ENCODE measurements around the gene SRPX.

The SRPX gene

DNA sequence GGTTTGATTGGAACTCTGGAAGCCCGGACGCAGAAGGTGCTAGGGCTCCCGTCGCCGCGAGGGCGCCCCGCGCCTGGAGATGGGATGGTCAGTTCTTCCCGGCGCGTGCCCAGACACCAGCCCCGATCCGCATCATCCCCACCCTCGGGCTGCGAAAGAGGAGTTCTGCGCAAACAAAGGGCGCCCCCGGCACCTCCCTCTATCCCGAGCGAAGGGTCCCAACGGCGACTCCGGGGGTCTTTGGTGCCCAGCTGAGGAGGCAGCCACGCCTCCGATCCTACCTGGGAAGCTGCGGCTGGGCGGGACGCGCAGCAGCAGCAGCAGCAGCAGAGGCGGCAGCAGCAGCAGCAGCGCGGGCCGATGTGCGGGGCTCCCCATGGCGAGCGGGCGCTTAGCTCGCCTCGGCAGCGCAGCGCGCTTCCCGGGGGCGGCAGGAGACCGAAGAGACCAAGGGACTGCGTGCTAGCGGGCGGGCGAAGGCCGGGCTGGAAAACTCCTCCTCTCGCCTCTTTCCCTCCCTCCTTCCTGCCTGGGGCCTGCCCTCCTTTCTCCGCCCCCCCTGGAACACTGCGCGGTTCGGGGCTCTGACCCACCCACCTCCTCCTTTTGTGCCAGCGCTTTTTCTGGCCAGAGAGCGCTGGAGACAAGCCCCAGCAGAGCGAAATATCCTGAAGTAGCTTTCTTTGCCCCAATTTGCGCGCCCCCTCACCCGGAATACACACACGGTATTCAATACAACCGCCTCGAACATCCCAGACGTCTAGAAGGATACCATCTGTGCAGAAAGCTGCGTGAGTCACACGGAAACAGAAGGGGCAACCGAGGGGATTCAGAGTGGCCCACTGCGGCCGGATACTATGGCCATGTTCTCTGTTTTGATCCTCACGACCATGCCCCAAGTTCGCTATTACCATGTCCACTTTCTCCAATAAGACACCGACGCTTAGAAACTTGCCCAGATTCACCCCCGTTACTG lies at the start of gene SRPX:
Gene SRPX, minus strand, starts transcription at position 457 of the 976 bp plus-strand sequence. Its CDS starts 79 bp downstream, at position 378.
- DNase-seq = no peak

DNA sequence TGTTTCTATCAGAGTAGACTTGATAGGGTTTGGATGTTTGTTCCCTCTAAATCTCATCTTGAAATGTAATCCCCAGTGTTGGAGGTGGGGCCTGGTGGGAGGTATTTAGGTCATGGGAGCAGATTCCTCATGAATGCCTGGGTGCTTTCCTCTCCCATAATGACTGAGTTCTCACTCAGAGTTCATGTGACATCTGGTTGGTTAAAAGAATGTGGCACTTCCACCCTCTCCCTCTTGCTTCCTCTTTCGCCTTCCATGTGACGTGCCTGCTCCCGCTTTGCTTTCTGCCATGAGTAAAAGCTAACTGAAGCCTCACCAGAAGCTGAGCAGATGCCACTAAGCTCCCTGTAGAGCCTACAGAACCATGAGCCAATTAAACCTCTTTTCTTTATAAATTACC lies 47.3 kb upstream of the SRPX start:
- DNase-seq = no peak

GRCh38 chrX:38262715-38263620 lies 42.3 kb upstream of the SRPX start:
- DNase-seq = no peak

DNA sequence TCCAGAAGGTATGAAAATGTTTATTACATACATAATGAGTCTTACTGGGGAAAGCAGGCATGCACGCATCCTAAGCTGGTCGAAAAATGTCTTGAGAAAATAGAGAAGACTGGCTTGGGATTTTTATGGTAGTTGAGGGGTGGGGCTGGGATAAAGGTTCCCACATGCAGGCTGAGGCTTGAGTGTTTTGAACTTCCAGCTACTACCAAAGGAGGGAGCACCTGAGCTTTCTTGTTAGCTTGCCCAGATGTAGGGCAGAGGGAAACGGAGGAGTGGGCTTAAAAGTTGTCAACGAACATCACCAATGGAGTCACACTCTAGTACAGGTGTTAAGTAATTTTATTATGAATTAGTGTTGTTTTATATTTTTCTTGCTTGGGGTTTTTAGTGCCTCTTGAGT lies 39.6 kb upstream of the SRPX start:
- no peak for DNase-seq

- DNase-seq = no peak
These were observed 35.3 kb upstream of the SRPX start for GRCh38 chrX:38256019-38256418.

DNA sequence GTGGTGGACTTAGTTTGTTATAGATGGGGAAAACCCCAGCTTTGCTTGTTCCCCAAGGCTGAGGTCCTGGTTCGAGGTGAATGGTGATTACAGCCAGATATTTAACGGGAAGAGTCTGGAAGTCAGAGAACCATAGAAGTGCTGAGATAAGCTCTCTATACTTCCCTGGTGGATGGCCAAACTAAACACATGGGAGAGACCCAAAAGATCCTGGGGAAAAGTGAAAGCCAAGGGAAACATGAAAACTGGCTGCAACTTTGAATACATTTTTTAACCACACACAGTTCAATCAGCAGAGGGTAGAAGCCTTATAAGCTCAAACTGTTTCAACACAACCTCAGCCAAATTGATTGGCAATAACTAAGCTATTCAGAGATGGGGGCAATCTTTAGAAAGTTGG lies 29.3 kb upstream of the SRPX start:
- DNase-seq = no peak

- no peak for DNase-seq
These were observed 26.4 kb upstream of the SRPX start for GRCh38 chrX:38247051-38247450.

GRCh38 chrX:38240541-38240940 lies 19.9 kb upstream of the SRPX start:
- DNase-seq = no peak

- DNase-seq = no peak
These were observed 16.4 kb upstream of the SRPX start for GRCh38 chrX:38236901-38237615.

GRCh38 chrX:38233891-38234667 lies 13.4 kb upstream of the SRPX start:
- no peak for DNase-seq

DNA sequence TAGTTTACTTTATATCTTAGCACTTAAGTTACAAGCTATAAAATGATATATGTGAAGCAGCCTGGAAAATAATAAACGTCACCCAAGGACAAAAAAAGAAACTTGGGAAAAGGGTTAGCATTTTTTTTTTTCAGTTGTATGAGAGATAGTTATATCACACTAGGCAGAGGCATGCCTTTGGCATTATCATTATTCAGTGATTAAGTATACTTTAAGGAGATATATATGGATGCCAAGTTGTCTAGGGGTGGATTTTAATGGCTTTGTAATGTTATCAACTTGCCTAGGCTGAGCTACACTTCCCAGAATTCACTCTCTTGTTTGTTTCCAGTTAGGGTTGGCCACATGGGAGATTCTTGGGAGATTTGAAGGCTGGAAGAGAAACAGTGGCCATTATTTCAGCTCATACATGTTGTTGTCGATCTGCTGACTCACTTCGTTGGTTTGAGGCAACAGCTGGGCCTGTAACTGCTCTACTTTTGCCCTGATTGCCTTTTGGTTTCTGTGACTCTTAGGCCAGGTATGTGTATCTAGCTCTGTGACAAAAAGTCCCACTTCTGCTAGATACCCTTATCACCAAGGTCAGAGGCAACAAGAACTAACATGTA lies 11.5 kb upstream of the SRPX start:
- DNase-seq = no peak

DNA sequence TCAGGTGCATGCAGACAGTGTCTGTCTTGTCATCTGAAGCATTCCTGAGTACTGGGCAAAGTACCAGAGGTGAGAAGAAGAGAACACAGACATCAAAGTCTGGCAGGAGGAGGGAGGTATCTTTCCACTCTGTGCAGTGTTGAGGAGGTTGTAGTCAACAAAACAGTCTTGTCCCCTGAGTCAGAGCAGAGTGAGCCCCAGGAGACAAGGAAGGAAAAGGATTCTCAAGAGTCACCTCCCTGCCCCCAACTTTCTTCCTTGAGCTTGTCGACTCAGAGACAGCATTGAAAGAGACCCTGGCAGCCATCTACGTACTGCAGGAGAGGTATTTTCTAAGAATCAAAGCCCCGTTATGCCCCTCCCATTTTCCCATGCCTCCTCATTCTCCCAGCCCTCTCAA lies 4.4 kb upstream of the SRPX start:
- DNase-seq = no peak

DNA sequence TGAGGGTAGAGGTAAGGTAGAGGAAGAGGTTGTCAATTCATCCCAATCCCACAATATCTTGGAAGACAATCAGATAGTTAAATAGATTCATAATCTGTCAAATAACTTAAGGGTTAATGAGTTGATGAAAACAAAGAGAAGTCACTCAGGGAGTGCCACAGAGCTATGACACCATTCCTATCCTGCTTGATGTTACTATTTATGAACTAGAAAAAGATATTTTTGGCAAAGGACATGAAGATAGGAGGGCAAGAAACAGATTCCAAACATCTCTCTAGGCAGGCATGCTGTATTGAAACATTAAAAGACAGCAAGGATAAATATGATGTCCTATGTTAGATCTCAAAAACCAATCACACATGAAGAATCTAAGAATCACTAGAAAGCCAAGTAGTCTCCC lies 3.5 kb upstream of the SRPX start:
- no peak for DNase-seq

- no peak for DNase-seq
These were observed 789 bp upstream of the SRPX start for GRCh38 chrX:38221391-38221929.

DNA sequence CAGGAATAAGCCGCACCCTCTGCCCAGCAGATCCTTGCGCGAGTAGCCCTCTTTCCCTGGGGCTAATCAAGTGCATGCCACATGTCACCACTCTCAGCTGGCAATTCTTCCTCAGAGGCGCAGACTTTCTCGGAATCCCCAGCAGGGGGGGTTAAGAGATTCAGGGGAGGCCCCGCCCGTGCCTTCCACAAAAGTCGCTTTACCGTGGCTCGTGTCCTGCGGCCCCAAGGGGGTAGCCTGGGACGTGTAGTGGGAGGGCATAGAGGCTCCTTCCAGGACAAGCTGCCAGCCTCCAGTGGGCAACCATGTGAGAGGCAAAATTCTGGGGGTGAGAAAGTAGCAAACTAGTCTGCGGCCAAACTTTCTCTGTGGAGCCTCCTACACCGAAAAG lies 652 bp downstream of the SRPX start:
- DNase-seq = no peak

DNA sequence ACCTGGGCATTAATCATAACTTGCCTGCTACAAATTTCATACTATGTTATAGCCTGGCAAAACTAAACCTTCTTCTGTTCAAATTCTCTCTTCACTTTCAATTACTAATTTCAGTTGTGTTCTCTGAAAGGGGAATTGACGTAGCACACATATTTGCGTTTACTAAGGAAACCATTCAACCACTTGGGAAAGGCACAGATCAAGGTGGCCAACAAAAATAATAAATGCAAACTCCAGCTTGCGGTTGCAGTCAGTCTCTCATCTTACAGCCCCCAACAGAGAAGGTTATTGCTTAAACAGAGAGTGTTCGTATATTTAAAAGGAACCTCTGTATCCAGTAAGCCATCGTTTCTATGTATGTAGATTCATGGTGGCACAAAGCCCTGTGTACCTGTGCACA lies 4.0 kb downstream of the SRPX start:
- no peak for DNase-seq

DNA sequence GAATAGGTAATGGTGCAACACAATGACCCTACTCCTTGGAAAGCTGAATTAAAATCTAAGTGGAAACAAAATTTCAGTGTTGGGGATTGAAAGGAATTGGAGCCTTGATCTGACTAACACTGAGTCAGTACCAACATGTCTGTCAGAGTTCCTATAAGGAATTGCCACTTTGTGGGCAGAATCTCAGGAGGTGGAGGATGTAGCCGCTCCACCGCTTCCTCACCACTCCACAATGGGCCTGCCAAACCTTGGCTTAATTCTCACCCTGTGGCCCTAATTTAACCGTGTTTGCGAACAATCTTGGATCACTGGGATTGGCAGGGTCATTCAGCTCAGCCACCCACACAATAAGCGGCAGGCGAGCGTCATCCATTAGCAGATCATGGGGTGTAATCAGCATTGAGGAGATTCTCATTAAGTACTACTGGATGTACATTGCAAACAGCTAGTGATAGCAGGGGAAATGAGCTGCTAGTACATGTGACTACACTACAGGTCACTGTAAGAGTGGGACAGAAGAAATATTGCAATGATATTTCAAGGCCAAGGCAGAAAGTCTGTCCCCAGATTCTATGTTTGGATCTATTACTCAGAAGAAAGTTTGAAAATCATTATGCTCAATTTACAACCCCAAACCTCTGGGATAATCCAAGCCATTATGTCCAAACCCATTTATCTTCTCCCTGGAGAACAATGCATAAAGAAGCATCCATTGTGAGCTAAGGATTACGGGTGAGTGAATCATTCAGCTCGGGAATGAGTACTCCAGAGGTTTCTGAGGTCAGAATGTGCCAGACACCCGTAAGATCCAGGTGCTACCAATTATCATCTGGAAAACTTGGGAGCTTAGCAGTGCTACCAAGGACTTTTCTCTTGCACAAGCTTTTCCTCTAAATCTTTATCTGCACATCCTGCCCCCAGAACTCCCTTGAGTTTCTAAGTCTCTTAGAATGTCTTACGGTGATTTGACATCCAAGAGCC lies 5.8 kb downstream of the SRPX start:
- no peak for DNase-seq

GRCh38 chrX:38214044-38214443 lies 6.6 kb downstream of the SRPX start:
- no peak for DNase-seq

GRCh38 chrX:38211891-38212635 lies 8.6 kb downstream of the SRPX start:
- DNase-seq = no peak

All from DMS79 (cell line).